SIG-M5 treated with dmso at 0.1 percent for 504 hours (cell line): ENCODE results near the gene ACVR2B.

Source experiments
- DNase-seq: peaks from one replicate; lab custom pipeline; 2025; ENCODE audit not compliant: unreplicated experiment; lab: John Stamatoyannopoulos, UW

The ACVR2B gene

DNA sequence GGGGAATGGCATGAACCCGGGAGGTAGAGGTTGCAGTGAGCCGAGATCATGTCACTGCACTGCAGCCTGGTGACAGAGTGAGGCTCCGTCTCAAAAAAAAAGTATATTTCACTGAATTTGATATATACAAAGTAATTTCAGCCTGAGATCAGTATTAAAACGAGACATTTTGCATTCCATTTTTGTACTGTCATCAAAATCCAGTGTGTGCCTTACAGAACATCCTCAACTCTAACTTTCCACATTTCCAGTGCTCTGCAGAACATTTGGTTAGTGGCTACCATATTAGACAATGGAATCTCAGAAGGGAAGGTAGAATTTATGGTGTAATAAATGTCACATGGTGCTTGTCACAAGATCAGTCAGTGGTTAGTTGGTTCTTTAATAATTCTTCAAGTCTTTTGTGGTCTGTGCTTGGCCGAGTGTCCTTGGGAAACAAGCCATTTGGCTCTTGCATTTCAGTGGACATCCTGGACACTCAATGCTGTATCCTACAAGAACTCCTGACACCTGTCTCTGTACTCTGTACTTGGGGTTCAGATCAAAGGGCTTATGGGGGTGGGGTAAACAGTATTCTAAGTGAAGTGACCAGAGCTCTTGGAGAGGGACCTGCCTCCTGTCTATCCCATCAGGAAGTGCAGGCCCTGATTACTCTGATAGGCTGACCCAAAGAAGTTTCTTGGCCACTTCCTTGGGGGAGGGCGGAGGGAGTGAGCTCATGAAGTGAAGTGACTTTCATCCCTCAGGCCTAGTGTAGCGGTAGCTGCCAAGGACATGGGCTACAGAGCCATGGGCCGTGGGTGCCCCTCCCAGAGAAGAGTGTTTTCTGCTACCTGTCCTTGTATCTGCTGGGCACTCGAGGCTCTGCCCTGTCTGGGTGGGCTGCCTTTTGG is 3.7 kb downstream of the ACVR2B start:
- no peak for DNase-seq

DNA sequence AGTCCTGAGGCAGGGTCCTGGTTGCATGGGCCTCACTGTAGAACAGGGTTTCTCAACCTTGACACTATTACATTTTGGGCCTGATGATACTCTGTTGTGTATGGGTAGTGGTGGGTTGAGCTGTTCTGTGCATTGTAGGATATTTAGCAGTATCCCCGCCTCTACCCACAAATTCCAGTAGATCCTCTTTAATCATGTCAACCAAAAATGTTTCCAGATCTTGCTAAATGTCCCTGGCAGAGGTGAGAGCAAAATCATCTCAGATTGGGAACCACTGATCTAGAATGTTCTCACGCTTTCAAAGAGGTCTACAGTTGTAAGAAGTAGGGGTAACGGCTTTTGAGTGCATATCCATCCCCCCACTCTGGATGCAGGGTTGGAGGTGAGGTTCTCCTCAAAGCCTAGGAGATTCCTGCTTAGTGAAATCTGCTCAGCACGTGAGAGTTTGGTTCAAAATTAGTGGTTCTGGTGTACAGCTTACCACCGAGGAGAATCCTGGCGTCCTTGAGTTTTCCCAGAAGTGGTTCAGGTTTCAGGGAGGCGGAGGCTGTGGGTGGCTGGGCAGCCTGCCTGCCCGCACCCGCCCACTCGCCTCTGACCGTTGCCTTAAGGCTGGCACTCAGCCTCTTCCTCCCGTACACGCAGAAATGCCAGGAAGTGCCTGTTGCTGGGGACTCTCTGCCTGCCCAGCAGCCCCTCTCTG is 5.3 kb downstream of the ACVR2B start:
- no peak for DNase-seq

- no peak for DNase-seq
Measured at GRCh38 chr3:38459499-38460048, 5.9 kb downstream of the ACVR2B start.

DNA sequence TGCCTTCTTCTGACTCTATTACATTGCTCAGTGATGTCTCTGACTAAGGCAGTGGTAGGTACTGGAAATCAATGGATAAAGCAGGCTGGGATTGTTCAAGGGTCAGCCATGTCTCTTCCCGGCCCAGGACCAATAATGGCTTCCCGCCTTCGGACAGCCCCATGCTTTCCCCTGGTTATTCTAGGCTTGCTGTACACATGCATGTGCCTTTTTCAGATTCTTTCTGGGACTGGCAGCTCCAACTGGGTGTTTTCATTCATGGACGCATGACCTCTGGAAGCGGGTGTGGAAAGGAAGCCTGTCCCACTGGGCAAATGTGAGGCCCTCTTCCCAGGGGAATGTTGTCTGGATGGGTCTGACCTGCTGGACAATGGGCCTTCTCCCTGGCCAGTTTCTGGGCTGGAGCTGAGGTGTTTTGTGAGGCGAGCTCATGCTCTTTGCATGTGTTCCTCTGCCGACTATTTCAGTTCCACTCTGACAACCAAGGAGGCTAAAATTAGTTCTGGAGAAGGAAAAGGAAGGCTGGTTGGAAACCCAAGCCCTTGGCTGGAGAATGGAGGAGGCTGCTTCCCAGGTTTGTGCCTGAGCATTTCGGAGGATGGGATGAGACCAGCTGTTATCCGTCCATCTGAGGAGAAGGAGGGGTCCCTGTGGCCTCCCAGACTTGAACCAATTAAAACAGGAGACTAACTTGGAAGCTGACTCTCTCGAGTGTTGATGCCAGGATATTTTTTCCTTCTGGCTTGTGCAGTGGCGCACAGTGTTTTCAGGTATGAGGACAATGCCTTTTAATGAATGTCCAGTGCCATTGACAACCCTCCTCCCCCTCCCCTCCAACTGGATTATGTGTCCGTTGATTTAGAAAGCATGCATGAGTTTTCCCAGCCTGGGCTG is 6.9 kb downstream of the ACVR2B start:
- DNase-seq, result no peak

DNA sequence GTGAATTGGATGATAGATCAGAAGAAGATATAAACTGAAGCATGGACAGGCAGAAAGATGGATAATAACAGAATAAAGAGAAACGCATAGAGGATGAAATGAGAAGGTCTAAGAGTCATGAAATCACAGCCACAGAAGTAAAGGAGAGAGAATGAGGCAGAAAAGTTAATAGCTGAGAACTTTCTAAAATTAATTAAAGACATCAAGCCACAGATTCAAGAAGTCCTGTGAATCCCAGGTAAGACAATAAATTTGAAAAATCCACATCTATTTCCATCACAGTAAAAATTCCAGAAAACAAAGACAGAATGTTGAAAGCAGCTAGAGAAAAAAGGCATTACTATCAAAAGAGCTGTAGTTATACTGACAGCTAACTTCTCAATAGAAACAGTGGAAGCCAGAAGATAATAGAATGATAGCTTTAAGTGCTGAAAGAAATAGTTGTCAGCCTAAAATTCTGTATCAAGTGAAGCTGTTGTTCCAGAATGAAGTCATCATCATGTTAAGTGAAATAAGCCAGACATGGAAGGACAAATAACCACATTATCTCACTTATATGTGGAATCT is 12.0 kb downstream of the ACVR2B start:
- no peak for DNase-seq

- no peak for DNase-seq
Measured at GRCh38 chr3:38468765-38469164, 15.1 kb downstream of the ACVR2B start.

- DNase-seq, result no peak
Measured at GRCh38 chr3:38469852-38470251, 16.2 kb downstream of the ACVR2B start.

GRCh38 chr3:38471260-38471857 is 17.7 kb downstream of the ACVR2B start:
- DNase-seq, result no peak

GRCh38 chr3:38472342-38472741 is 18.7 kb downstream of the ACVR2B start:
- DNase-seq, result no peak

- DNase-seq, result no peak
Measured at GRCh38 chr3:38473229-38473628, 19.5 kb downstream of the ACVR2B start.

GRCh38 chr3:38474928-38475605 is 21.4 kb downstream of the ACVR2B start:
- DNase-seq, result no peak

GRCh38 chr3:38475716-38476115 is 22.0 kb downstream of the ACVR2B start:
- DNase-seq, result no peak

DNA sequence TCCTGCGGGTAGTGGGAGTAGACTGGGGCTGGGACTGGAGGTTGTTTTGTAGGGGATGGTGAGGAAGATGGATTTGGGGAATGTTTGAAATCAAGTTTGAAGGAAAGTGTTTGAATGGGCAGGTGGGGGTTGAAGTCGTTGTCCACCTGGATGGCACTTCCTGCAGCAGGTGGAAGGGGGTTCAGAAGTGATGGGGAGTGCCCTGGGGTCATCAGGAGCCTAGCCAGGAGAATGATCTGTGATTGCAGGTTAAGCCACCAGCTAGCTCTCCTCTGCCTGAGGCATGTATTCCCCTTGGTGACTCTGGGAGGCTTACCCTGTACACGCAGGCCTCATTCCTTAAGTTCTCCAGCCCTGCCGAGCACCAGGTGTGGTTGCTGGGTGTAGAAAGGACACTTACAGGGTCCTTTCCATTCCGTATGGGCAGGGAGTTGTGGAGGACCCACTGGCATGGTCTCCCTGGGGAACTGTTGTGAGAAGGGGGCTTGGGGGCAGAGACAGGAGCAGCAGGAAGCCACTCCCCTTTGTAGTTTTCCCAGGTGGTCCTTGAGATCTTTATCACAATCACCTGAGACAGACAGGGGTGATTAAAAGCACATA is 22.6 kb downstream of the ACVR2B start:
- no peak for DNase-seq

- DNase-seq, result no peak
Measured at GRCh38 chr3:38477057-38477820, 23.5 kb downstream of the ACVR2B start.

- no peak for DNase-seq
Measured at GRCh38 chr3:38477839-38478450, 24.3 kb downstream of the ACVR2B start.

DNA sequence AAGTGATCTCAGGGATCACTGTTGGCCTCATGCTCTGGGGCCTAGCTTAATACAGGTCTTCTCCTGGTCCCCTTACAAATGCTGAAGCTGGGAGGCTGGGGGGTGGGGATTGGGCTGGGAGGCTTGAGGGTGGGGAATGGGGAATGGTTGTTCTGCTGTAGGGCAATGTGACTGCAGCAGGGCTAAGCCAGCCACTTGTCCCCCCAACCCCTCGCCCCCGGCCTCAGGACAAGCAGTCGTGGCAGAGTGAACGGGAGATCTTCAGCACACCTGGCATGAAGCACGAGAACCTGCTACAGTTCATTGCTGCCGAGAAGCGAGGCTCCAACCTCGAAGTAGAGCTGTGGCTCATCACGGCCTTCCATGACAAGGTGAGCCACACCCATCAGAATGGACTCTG is 25.2 kb downstream of the ACVR2B start:
- no peak for DNase-seq

DNA sequence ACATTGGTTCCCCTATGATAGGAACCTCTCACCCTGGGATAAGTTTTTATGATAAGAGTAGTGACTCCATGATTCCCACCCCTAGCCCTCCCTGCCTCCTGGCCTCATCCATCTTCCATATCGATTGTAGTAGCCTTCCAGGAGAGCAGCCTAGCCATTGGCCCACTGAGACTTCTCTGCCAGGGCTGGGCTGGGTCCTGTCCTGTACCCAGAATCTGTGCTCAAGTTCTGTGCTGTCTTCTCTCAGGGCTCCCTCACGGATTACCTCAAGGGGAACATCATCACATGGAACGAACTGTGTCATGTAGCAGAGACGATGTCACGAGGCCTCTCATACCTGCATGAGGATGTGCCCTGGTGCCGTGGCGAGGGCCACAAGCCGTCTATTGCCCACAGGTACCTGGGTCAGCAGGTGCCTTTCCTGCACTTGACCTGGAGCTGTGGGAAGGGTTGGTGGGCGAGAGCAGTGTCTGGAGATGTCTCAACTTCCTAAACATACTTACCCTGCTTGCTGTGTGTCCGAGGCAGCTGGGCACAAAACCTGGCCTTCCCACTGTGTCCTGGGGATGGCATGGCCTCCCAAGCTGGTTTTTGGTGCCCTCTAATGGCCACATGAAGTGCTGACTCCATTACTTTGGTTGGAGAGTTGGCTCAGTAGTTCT is 25.9 kb downstream of the ACVR2B start:
- peak; percentile 46 for DNase-seq

DNA sequence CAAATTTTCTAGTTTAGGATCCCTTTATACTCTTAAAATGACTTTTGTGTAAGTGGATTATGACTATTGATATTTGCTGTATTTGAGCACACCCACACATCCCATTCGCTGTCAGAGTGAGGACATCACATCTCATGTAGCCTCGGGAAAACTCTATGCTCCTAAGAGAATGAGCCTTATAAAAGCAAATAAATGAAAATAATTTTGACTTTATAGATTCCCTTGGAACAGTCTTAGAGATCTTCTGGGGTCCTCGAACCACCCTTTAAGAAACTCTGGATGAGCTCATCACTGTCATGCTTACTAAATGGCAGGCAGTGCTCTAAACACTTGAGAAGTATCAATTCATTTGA is 26.4 kb downstream of the ACVR2B start:
- DNase-seq, result no peak
